Coronary artery (tissue), 2 donors: Measurements from ENCODE around the gene OCRL.
"Not testable (repeated sequence)": the region's sequence is repeated elsewhere in the genome, so short reads cannot be mapped to it uniquely, and the experiment has no call there.

Source experiments
- DNase-seq: peaks from one replicate; pipeline ENCODE4 v3.0.0-alpha.2; 2017; ENCODE audit warnings: low spot score
- H3K27ac ChIP-seq, 2 donors: fragments of 200-600 bp; sonication (generic); one replicate each; pipeline ENCODE4 v1.5.1; 2016 to 2019
- H3K4me3 ChIP-seq: fragments of 200-600 bp; sonication (generic); 2 replicates; pipeline ENCODE4 v1.5.1; 2016; ENCODE audit warnings: mild to moderate bottlenecking, moderate library complexity
- TF ChIP-seq, protein P1 (sequence below): fragments of 200-600 bp; sonication (generic); IDR thresholded peaks from one replicate; pipeline ENCODE4 v1.5.1; 2019; ENCODE audit warnings: antibody characterized with exemption

Gene OCRL

DNA sequence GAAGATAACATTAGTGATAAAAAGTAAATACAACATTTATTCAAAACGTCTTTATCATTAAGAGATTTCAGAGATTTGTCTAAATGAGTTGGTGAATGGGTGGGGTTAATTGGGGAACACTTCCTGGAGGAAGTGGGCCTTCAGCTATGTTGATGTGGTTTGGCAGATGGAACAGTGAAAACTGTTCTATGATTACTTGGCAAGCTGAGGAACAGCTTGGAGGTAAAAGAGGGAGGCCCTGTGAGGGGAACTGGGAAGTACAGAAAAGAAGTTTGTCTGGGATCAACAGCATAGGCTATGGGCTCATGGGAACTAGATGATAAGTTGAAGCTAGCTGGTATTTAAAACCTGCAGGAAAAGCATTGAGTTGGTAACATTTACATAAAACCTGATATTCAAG is 26.0 kb downstream of the OCRL start:
- Histone ChIP-seq H3K27ac (no peak overlapping the region), H3K4me3 (no peak overlapping the region)
- TF ChIP-seq, protein P1, sequence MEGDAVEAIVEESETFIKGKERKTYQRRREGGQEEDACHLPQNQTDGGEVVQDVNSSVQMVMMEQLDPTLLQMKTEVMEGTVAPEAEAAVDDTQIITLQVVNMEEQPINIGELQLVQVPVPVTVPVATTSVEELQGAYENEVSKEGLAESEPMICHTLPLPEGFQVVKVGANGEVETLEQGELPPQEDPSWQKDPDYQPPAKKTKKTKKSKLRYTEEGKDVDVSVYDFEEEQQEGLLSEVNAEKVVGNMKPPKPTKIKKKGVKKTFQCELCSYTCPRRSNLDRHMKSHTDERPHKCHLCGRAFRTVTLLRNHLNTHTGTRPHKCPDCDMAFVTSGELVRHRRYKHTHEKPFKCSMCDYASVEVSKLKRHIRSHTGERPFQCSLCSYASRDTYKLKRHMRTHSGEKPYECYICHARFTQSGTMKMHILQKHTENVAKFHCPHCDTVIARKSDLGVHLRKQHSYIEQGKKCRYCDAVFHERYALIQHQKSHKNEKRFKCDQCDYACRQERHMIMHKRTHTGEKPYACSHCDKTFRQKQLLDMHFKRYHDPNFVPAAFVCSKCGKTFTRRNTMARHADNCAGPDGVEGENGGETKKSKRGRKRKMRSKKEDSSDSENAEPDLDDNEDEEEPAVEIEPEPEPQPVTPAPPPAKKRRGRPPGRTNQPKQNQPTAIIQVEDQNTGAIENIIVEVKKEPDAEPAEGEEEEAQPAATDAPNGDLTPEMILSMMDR = no peak
- no peak for DNase-seq

DNA sequence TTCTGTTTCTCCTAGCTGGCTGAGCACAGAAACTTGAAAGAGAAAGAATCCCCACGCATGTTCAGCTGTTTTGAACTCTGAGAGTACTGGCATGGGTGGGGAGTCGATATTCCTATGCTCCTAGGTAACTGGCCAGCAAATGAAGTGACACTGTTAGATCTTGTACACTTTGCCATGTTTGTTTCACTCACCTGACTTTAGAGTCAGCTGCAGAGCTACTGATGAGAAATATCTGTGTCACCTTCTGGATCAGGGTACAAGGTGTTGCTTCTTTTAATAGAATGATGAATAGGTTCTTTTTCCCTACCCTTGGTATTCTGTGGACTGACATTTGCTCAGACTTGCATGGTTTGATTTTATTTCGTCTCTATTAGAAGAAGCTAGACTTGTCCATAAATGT is 28.3 kb downstream of the OCRL start:
- TF ChIP-seq, protein P1 = no peak
- Histone ChIP-seq H3K4me3 (no peak overlapping the region), H3K27ac (no peak overlapping the region)
- DNase-seq = no peak

DNA sequence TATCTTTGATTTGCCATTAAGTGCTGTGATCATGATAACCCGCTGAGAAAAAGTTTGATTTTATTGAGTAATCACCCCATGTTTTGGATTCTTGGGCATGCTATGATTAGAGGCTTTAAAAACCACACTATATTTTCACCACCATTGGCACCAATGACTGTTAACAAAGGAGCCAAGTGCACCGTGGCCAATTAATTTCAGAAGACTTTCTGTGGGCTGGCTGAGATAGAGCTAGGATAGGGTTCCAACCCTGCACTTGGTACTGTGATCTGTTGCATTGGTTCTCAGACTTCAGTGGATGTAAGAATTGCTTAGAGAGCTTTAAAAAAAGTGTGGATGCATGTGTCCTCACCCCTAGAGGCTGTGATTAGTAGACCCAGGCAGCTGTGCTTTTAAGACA is 32.4 kb downstream of the OCRL start:
- DNase-seq = no peak
- TF ChIP-seq, protein P1 = no peak
- Histone ChIP-seq H3K4me3 (no peak overlapping the region), H3K27ac (peak overlapping the region in 1 of 2 donors; percentile 5)

DNA sequence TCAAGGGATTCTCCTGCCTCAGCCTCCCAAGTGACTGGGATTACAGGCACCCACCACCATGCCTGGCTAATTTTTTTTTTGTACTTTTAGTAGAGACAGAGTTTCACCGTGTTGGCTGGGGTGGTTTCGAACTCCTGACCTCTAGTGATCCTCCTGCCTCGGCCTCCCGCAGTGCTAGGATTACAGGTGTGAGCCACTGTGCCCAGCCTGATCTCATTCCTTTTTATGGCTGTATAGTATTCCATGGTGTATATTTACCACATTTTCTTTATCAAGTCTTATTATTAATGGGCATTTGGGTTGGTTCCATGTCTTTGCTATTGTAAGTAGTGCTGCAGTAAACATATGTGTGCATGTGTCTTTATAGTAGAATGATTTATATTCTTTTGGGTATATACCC is 33.6 kb downstream of the OCRL start:
- not testable (repeated sequence) for DNase-seq, H3K4me3 ChIP-seq
- peak overlapping the region in 1 of 2 donors; percentile 20 for H3K27ac ChIP-seq

DNA sequence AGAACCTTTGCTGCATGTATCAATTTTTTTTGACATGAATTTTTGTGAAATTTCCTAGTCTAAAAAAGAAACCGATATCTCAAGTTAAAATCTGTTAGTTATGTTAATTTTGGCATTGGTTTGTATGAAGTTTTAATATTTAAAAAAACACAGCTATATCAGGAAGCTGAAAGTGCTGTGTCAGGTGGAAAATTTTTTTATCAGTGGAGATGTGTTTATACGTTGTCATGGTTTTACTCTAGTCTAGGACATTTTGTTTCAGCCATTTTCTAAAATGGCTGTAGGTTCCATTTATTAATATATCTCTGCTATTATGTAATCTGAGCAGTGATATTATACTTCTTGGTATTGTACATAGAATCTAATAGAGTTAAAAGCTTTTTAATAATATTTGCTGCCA is 34.2 kb downstream of the OCRL start:
- DNase-seq = no peak
- TF ChIP-seq, protein P1 = no peak
- Histone ChIP-seq H3K27ac (no peak overlapping the region), H3K4me3 (no peak overlapping the region)

DNA sequence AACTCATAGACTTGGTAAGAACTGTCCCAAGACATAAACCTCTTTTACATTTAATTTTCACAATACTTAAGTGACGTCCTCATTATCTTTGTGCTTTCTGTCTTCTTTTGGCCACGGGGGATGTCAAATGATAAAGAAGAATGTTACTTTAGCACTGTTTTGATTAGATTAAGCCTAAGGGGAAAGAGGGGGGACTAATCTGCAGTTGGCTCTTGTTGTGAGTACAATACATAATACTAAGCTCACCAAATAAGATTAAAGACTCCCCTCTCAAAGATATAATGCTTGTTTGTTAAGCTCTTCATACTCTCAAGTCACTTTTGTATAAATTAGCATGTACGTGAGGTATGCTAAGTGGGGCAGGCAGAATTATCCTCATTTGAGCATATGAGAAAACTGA is 36.5 kb downstream of the OCRL start:
- no peak for DNase-seq
- Histone ChIP-seq H3K27ac (peak overlapping the region; percentile 52 to 59), H3K4me3 (no peak overlapping the region)
- TF ChIP-seq, protein P1 = no peak

DNA sequence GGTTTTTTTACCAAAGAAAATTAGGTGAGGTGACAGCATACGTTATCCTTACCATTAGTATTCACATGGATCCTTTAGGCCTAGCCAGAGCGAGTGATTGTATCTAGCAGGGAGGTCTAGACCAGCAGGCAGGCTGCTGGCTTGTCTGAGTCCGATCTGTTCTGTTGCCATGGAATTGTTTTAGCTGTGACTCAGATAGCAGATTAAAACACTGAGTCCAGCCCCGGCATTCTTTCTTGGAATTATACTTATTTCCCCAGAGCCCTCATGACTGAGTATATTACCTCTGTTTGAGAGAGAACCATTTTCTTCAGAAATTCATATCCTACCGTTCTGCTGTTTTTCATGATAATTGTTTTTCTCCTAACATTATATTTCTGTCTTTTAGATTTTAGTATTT is 37.4 kb downstream of the OCRL start:
- H3K4me3 ChIP-seq = no peak overlapping the region
- DNase-seq = no peak
- H3K27ac ChIP-seq = peak overlapping the region; percentile 52 to 59
- TF ChIP-seq, protein P1 = no peak

DNA sequence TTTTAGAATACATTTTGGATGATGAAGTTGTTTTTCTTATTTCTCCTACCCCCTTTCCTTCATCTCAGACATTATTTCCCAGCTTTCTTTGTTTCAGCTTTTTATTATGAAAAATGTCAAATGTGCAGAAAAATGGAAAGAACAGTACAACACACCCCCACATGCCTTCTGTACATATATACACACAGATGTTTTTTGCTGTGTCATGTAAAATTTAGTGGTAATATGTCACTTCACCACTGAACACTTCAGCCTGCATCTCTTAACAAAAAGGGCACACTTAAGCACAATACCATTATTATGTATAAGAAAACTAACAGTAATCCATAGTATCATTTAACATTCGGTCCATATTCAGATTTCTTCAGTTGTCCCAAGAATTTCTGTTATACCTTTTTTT is 37.8 kb downstream of the OCRL start:
- TF ChIP-seq, protein P1 = no peak
- Histone ChIP-seq H3K27ac (peak overlapping the region; percentile 10 to 52), H3K4me3 (no peak overlapping the region)
- no peak for DNase-seq
